Fibroblast of lung (primary cell): ENCODE measurements around the gene CLEC11A.

Source experiments
- CTCF ChIP-seq, 2 donors: IDR thresholded peaks in 1 of 2; conservative IDR thresholded peaks in 1 of 2; 1 replicate in 1 of 2; 2 replicates in 1 of 2; pipeline ENCODE4 v1.5.1; 2011 to 2012; ENCODE audit warnings: low read length in 2 of 2, control low read depth in 1 of 2, inconsistent platforms in 1 of 2, low read depth in 1 of 2, mild to moderate bottlenecking in 1 of 2
- EZH2 ChIP-seq: IDR thresholded peaks from 2 replicates; pipeline ENCODE4 v1.5.1; 2012; ENCODE audit warnings: low read length, control low read depth, mild to moderate bottlenecking; ENCODE audit errors: missing control alignments

- no peak for TF ChIP-seq CTCF (conservative IDR thresholded peaks at IDR 0.05 in 1 of 2, IDR thresholded peaks at IDR 0.05 in 1 of 2; ENCODE audit: low read depth in 1 of 2, low read length in 2 of 2)
- TF ChIP-seq EZH2: no peak
Measured at GRCh38 chr19:50706387-50706786, 16.8 kb upstream of the CLEC11A start.
